ENCODE measurements around the gene SPP1. TPM values are rescaled to one million over a fixed set of nuclear protein-coding genes. Genes with fewer than 3 reads are reported as not detected.
A peak's percentile ranks its signal among the peaks of the same experiment; 100 is the strongest.

Gene SPP1
- polyA plus RNA-seq, 3 donors, result 0.08 TPM; not detected in 2

GRCh38 chr4:88007304-88008121 is 32.0 kb downstream of the SPP1 start, which contains the start of gene PKD2:
TSS of gene PKD2 (plus strand) at chr4:88007635. CDS start at chr4:88007734, 99 bp downstream.
- Histone ChIP-seq H3K79me2 (ENCODE audit: insufficient read depth, low read length) (peaks cover 45% of the 10 kb centered on the region), H2AFZ (ENCODE audit: insufficient read depth, low read depth, low read length, poor library complexity, severe bottlenecking) (peak within 1 kb of the TSS; percentile 83), H3K4me1 (ENCODE audit: control insufficient read depth in 1 of 2, insufficient read depth in 2 of 2, low read length in 2 of 2) (peaks cover 32 to 38% of the 10 kb centered on the region in 2 donors), H3K4me3 (replicated peaks in 1 of 3; ENCODE audit: low read depth in 2 of 3, low read length in 3 of 3) (peak within 1 kb of the TSS; percentile 51 to 94 (median 84)), H3K27me3 (ENCODE audit: control insufficient read depth in 2 of 2, insufficient read depth in 2 of 2, low read length in 2 of 2) (peaks cover 0 to 8% of the 10 kb centered on the region in 2 donors), H3K4me2 (replicated peaks; ENCODE audit: extremely low read depth, low read length, poor library complexity, severe bottlenecking) (peak within 1 kb of the TSS; percentile 97), H3K9me3 (replicated peaks in 1 of 2; ENCODE audit: control insufficient read depth in 1 of 2, insufficient read depth in 1 of 2, low read length in 2 of 2) (no peaks in the 10 kb centered on the region), H3K36me3 (replicated peaks in 1 of 2; ENCODE audit: control insufficient read depth in 1 of 2, insufficient read depth in 2 of 2, low read length in 2 of 2) (no peaks in the 10 kb centered on the region), H3K9ac (ENCODE audit: insufficient read depth, low read length, poor library complexity, severe bottlenecking) (peak within 1 kb of the TSS; percentile 76), H3K27ac (ENCODE audit: low read depth in 1 of 2, low read length in 2 of 2) (peak within 1 kb of the TSS in 1 of 2 donors; percentile 30), H4K20me1 (ENCODE audit: insufficient read depth, low read length) (no peaks in the 10 kb centered on the region)
- H3K27ac Mint-ChIP-seq, result peak within 1 kb of the TSS in 3 of 7 donors; percentile 36 to 66 (median 65)
- H3K4me3 Mint-ChIP-seq, result peak within 1 kb of the TSS; percentile 91 to 93
- TF ChIP-seq CTCF (IDR thresholded peaks at IDR 0.05), result no peak
- peaks cover 0 to 3% (median 0%) of the 10 kb centered on the region in 7 donors for H3K9me3 Mint-ChIP-seq
- intact Hi-C loops (cut with micrococcal nuclease), result no loop called here
- DNase-seq, result peak; percentile 38 to 55 (median 50)
- H3K36me3 Mint-ChIP-seq, result peaks cover 0 to 1% of the 10 kb centered on the region in 2 donors
- peaks cover 40% of the 10 kb centered on the region for H3K4me1 Mint-ChIP-seq
- under 1% methylated on average over 114 of the region's 116 CpGs for WGBS (ENCODE audit: insufficient coverage)
- peaks cover 10 to 12% (median 12%) of the 10 kb centered on the region in 3 donors for H3K27me3 Mint-ChIP-seq (ENCODE audit: low read depth in 3 of 3)

- no peak for TF ChIP-seq CTCF (IDR thresholded peaks at IDR 0.05)
- Histone ChIP-seq H3K79me2 (ENCODE audit: insufficient read depth, low read length) (peaks cover 52% of the 10 kb centered on the region), H4K20me1 (ENCODE audit: insufficient read depth, low read length) (peaks cover 3% of the 10 kb centered on the region), H3K4me1 (ENCODE audit: control insufficient read depth in 1 of 2, insufficient read depth in 2 of 2, low read length in 2 of 2) (peaks cover 40 to 45% of the 10 kb centered on the region in 2 donors), H3K4me2 (replicated peaks; ENCODE audit: extremely low read depth, low read length, poor library complexity, severe bottlenecking) (peak overlapping the region; percentile 97), H3K36me3 (replicated peaks in 1 of 2; ENCODE audit: control insufficient read depth in 1 of 2, insufficient read depth in 2 of 2, low read length in 2 of 2) (no peaks in the 10 kb centered on the region), H3K27me3 (ENCODE audit: control insufficient read depth in 2 of 2, insufficient read depth in 2 of 2, low read length in 2 of 2) (peaks cover 0 to 8% of the 10 kb centered on the region in 2 donors), H3K27ac (ENCODE audit: low read depth in 1 of 2, low read length in 2 of 2) (peak overlapping the region in 1 of 2 donors; percentile 30), H3K9ac (ENCODE audit: insufficient read depth, low read length, poor library complexity, severe bottlenecking) (peak overlapping the region; percentile 76), H3K9me3 (replicated peaks in 1 of 2; ENCODE audit: control insufficient read depth in 1 of 2, insufficient read depth in 1 of 2, low read length in 2 of 2) (no peaks in the 10 kb centered on the region), H3K4me3 (replicated peaks in 1 of 3; ENCODE audit: low read depth in 2 of 3, low read length in 3 of 3) (peak overlapping the region; percentile 51 to 94 (median 84)), H2AFZ (ENCODE audit: insufficient read depth, low read depth, low read length, poor library complexity, severe bottlenecking) (peak overlapping the region; percentile 83)
- peaks cover 10 to 12% (median 10%) of the 10 kb centered on the region in 3 donors for H3K27me3 Mint-ChIP-seq (ENCODE audit: low read depth in 3 of 3)
- intact Hi-C loops (cut with micrococcal nuclease), result no loop called here
- under 1% methylated on average over 47 of the region's 51 CpGs for WGBS (ENCODE audit: insufficient coverage)
- peaks cover 0 to 1% of the 10 kb centered on the region in 2 donors for H3K36me3 Mint-ChIP-seq
- DNase-seq, result no peak
- peaks cover 47% of the 10 kb centered on the region for H3K4me1 Mint-ChIP-seq
- H3K4me3 Mint-ChIP-seq, result peak overlapping the region; percentile 91 to 93
- peaks cover 0 to 3% (median 0%) of the 10 kb centered on the region in 7 donors for H3K9me3 Mint-ChIP-seq
- peak overlapping the region in 3 of 7 donors; percentile 6 to 66 (median 65) for H3K27ac Mint-ChIP-seq
Measured at GRCh38 chr4:88008122-88008742, 32.7 kb downstream of the SPP1 start.

Data from CD14-positive monocyte (primary cell).